HG03378 (cell line): Measurements from ENCODE around the gene HSPA8.
"Not testable (repeated sequence)": the region's sequence is repeated elsewhere in the genome, so short reads cannot be mapped to it uniquely, and the experiment has no call there.

Experiments used
- ATAC-seq: cut with Tn5 transposase; IDR thresholded peaks from one replicate; pipeline ENCODE4 v1.9.1; 2021; ENCODE audit warnings: mild to moderate bottlenecking, moderate library complexity; ENCODE audit not compliant: unreplicated experiment

Gene HSPA8

GRCh38 chr11:123061403-123062157, at the start of gene HSPA8:
Gene HSPA8 (minus strand): TSS chr11:123062136. CDS start chr11:123061324, 812 bp downstream.
- peak; percentile 7 for ATAC-seq

- no peak for ATAC-seq
Observed at GRCh38 chr11:123111465-123111864, 49.5 kb upstream of the HSPA8 start.

GRCh38 chr11:123110397-123110796, 48.5 kb upstream of the HSPA8 start:
- ATAC-seq = no peak

GRCh38 chr11:123107945-123108495, 46.1 kb upstream of the HSPA8 start:
- ATAC-seq = no peak

GRCh38 chr11:123104697-123105096, 42.8 kb upstream of the HSPA8 start:
- no peak for ATAC-seq

- no peak for ATAC-seq
Observed at GRCh38 chr11:123103326-123103980, 41.5 kb upstream of the HSPA8 start.

- ATAC-seq = no peak
Observed at GRCh38 chr11:123100379-123101085, 38.6 kb upstream of the HSPA8 start.

GRCh38 chr11:123098990-123099389, 37.1 kb upstream of the HSPA8 start:
- no peak for ATAC-seq

GRCh38 chr11:123093739-123094138, 31.8 kb upstream of the HSPA8 start:
- ATAC-seq = no peak

GRCh38 chr11:123091506-123091905, 29.6 kb upstream of the HSPA8 start:
- ATAC-seq = no peak

- not testable (repeated sequence) for ATAC-seq
Observed at GRCh38 chr11:123090168-123090567, 28.2 kb upstream of the HSPA8 start.

- not testable (repeated sequence) for ATAC-seq
Observed at GRCh38 chr11:123088896-123089295, 27.0 kb upstream of the HSPA8 start.

GRCh38 chr11:123087657-123088056, 25.7 kb upstream of the HSPA8 start:
- ATAC-seq = not testable (repeated sequence)

- no peak for ATAC-seq
Observed at GRCh38 chr11:123086305-123086704, 24.4 kb upstream of the HSPA8 start.

GRCh38 chr11:123085497-123085896, 23.6 kb upstream of the HSPA8 start:
- no peak for ATAC-seq

- no peak for ATAC-seq
Observed at GRCh38 chr11:123084454-123084853, 22.5 kb upstream of the HSPA8 start.

- no peak for ATAC-seq
Observed at GRCh38 chr11:123083623-123084029, 21.7 kb upstream of the HSPA8 start.

- no peak for ATAC-seq
Observed at GRCh38 chr11:123082977-123083376, 21.0 kb upstream of the HSPA8 start.

- no peak for ATAC-seq
Observed at GRCh38 chr11:123080015-123080414, 18.1 kb upstream of the HSPA8 start.

- no peak for ATAC-seq
Observed at GRCh38 chr11:123076484-123076883, 14.5 kb upstream of the HSPA8 start.

GRCh38 chr11:123073343-123074057, 11.6 kb upstream of the HSPA8 start:
- ATAC-seq = no peak
